ENCODE measurements around the gene EFCAB6.

EFCAB6 gene

DNA sequence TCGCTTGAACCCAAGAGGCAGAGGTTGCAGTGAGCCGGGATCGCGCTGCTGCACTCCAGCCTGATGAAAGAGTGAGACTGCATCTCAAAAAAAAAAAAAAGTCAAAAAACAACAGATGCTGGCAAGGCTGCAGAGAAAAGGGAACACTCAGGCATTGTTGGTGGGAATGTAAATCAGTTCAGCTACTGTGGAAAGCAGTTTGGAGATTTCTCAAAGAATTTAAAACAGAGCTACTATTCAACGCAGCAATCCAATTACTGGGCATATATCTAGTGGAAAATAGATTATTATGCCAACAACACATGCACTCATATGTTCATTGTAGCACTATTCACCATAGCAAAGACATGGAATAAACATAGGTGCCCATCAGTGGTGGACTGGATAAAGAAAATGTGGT is 89.7 kb downstream of the EFCAB6 start:
- TF ChIP-seq, protein P1, sequence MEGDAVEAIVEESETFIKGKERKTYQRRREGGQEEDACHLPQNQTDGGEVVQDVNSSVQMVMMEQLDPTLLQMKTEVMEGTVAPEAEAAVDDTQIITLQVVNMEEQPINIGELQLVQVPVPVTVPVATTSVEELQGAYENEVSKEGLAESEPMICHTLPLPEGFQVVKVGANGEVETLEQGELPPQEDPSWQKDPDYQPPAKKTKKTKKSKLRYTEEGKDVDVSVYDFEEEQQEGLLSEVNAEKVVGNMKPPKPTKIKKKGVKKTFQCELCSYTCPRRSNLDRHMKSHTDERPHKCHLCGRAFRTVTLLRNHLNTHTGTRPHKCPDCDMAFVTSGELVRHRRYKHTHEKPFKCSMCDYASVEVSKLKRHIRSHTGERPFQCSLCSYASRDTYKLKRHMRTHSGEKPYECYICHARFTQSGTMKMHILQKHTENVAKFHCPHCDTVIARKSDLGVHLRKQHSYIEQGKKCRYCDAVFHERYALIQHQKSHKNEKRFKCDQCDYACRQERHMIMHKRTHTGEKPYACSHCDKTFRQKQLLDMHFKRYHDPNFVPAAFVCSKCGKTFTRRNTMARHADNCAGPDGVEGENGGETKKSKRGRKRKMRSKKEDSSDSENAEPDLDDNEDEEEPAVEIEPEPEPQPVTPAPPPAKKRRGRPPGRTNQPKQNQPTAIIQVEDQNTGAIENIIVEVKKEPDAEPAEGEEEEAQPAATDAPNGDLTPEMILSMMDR (IDR thresholded peaks at IDR 0.05; ENCODE audit: low read depth, low read length, missing control alignments) = no peak
- no peak overlapping the region for H3K4me3 ChIP-seq (replicated peaks; ENCODE audit: low read depth, low read length)
- no peak for DNase-seq (ENCODE audit: extremely low read depth, low read depth)

DNA sequence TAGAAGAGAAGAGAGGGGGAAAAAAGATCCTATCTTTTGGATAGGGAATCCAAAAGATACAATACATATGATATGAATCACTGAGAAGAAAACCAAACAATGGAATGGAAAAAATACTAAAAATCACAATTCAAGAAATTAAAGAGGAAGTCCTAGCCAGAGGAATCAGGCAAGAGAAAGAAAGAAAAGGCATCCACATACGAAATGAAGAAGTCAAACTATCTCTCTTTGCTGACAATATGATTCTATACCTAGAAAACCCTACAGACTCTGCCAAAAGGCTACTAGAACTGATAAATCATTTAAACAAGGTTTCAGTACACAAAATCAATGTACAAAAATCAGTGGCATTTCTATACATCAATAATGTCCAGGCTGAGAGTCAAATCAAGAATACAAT is 91.4 kb downstream of the EFCAB6 start:
- no peak overlapping the region for H3K4me3 ChIP-seq (replicated peaks; ENCODE audit: low read depth, low read length)
- TF ChIP-seq, protein P1 (IDR thresholded peaks at IDR 0.05; ENCODE audit: low read depth, low read length, missing control alignments) = no peak
- DNase-seq (ENCODE audit: extremely low read depth, low read depth) = no peak

DNA sequence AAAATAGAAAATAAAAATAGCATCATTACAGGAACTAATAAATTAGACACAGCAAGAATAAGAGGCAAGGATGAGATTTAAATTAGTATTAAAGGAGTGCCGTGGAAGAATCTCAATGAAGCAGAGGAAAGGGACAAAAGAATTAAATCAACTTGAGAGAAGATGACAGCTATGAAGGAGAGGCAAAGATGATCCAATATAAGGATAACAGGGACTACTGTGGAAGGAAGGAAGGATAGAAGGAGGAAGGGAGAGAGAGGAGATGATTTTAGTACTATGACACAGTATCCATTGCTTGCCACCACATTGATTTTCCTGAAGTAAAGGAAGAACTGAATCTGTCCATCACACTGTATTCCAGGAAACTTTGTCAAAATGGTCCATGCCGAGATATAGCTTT is 98.0 kb downstream of the EFCAB6 start:
- no peak for DNase-seq (ENCODE audit: extremely low read depth, low read depth)
- TF ChIP-seq, protein P1 (IDR thresholded peaks at IDR 0.05; ENCODE audit: low read depth, low read length, missing control alignments) = no peak
- no peak overlapping the region for H3K4me3 ChIP-seq (replicated peaks; ENCODE audit: low read depth, low read length)

DNA sequence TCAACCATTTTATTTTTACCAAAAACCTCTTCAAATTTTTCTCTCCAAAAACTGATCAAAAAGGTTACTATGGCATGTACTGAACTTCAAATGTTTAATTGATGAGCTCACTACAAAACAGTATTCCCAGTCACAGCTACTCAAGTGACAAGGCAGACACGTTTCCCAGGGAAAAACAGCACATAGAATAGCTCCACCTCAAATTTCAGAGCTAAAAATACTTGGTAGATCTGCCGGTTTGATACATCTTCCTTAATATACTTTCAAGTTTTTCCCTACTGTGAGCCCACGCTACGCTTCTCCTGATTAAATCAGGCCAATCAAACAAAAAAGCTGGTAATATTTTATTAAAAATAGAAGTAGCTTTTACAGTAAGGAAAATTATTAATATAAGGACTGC is 100.4 kb downstream of the EFCAB6 start:
- no peak for DNase-seq (ENCODE audit: extremely low read depth, low read depth)
- TF ChIP-seq, protein P1 (IDR thresholded peaks at IDR 0.05; ENCODE audit: low read depth, low read length, missing control alignments) = no peak

DNA sequence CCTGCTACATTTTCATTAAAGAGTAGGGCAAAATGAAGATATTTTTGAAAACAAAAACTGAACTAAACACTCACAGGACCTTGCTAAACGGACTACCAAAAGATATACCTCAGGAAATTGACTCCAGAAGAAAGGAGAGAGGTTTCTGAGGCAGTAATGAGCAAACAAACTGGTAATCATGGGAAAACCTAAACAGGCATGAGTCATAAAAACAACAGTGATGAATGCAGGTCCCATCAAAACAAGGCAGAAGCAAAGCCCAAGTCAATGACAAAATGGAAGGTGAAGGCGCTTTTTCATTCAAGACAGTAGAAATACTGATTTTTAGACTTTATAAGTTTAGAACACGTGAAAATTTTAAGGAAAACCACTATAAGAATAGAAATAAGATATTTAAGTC is 104.5 kb downstream of the EFCAB6 start:
- no peak overlapping the region for H3K4me3 ChIP-seq (replicated peaks; ENCODE audit: low read depth, low read length)
- TF ChIP-seq, protein P1 (IDR thresholded peaks at IDR 0.05; ENCODE audit: low read depth, low read length, missing control alignments) = no peak
- no peak for DNase-seq (ENCODE audit: extremely low read depth, low read depth)

More for the DNA sequence above, 100.4 kb downstream of the EFCAB6 start:
- H3K4me3 ChIP-seq (replicated peaks; ENCODE audit: low read depth, low read length) = no peak overlapping the region

DNA sequence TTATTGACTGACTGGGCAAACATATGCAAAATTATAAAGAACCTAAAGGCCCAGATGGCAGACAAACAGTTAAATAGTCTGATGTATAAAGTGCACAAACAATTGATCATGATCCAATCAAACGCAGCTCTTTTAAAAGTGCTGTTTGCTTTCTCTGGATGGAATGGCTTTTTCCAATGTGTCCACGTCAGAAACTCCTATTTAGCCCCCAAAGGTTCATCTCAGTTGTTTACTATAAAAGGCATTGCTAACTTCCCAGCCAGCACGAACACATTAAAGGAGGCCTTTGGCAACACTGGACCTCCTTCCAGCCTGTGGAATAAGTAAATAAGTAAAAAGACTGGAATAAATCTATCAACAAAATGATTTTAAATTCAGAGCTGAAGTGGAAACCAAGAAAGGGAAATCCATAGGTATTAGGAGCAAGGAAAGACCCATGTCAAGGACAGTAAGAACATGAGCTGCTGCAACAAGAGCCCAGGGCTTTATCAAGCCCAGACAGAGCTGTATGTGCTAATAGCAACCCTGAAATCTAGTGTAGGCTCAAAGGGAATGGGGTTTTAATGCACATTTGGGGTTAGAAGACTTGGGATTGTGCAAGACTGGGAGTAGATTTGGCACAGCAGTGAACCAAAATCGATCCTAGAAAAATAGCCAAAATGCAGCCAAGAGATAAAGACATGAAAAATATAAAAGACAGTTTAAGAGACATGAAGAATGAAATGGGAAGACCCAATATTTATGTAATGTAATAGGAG is 105.4 kb downstream of the EFCAB6 start:
- no peak for DNase-seq (ENCODE audit: extremely low read depth, low read depth)
- no peak overlapping the region for H3K4me3 ChIP-seq (replicated peaks; ENCODE audit: low read depth, low read length)
- TF ChIP-seq, protein P1 (IDR thresholded peaks at IDR 0.05; ENCODE audit: low read depth, low read length, missing control alignments) = no peak

DNA sequence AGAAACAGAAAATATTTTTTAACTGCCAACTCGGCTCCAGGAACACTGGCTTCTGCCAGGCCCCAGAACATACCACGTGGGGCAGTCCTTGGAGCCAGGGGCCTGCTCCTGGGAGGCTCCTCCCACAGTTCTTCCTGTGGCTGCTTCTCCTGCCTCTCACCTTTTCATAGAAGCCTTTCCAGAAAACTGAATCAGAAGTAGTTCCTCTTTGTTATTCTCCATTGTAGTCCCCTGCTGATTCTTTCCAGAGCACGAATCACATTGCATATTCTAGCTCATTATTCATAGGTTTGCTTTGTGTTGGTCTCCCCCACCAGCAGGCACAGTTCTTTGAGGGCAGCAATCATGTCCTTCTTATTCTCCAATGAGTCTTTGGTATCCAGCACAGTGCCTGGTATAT is 106.0 kb downstream of the EFCAB6 start:
- no peak overlapping the region for H3K4me3 ChIP-seq (replicated peaks; ENCODE audit: low read depth, low read length)
- TF ChIP-seq, protein P1 (IDR thresholded peaks at IDR 0.05; ENCODE audit: low read depth, low read length, missing control alignments) = no peak
- no peak for DNase-seq (ENCODE audit: extremely low read depth, low read depth)
